Measurements from ENCODE around the gene PRDM11.

- TF ChIP-seq CTCF (conservative IDR thresholded peaks at IDR 0.05 in 1 of 2, IDR thresholded peaks at IDR 0.05 in 1 of 2; ENCODE audit: extremely low read depth in 1 of 2, insufficient read depth in 1 of 2, low read depth in 1 of 2, low read length in 2 of 2) = no peak
- no peak for TF ChIP-seq EZH2 (IDR thresholded peaks at IDR 0.05; ENCODE audit: borderline replicate concordance, low read length)
Observed at GRCh38 chr11:45174168-45174835, 27.9 kb downstream of the PRDM11 start.
